HT1080 (cell line): ENCODE data around the gene YAE1. TPM values are rescaled to one million over a fixed set of nuclear protein-coding genes. Genes with fewer than 3 reads are reported as not detected.

Experiments
- DNase-seq: peaks from one replicate; pipeline ENCODE4 v3.0.0-alpha.2; 2015; ENCODE audit warnings: low read depth
- total RNA-seq: library from RNA; depleted of rRNA; stranded (reverse); fragments of >200 nt; shearing (Covaris generic); gene quantifications from 2 replicates; pipeline ENCODE4 v1.2.3, GENCODE V29; 2014; rRNA removed

Gene YAE1
- total RNA-seq, 1 experiment from 2014 or later: 39.8 TPM

DNA sequence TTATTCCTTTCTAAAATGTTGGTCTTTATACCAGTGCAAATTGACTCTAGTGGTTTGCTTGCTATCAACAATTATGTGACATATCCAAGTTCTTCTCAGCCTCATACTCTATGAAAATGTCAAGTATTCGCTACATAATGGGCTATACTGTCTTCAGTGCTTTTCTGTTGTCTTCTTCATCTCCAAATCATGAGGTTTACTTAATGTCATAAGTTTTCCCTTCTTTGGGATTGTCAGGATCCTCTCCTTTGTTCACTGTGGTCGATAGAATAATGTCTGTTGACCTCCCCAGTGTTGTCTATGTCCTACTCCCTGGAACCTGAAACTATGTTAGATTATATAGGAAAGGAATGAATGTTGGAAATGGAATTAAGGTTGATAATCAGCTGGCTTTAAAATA lies 40.7 kb downstream of the YAE1 start:
- no peak for DNase-seq

DNA sequence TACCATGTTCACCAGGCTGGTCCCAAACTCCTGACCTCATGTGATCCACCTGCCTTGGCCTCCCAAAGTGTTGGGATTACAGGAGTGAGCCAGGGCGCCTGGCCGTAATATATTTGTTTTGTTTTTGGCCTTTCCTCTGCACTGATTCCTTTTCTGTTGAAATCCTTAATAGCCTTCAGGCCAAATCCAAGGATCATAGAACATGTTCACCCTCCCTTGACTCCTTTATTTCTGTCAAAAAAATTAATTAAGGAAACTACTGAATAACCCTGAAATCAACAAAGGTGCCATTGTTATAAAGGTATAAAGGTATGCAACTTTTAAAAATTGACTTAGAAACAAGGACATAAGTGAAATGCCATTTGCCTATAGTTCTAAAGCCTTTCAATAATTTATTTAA lies 41.7 kb downstream of the YAE1 start:
- DNase-seq: no peak

- DNase-seq: no peak
Observed at GRCh38 chr7:39608278-39608677, 42.1 kb downstream of the YAE1 start.

- DNase-seq: no peak
Observed at GRCh38 chr7:39609113-39609934, 43.1 kb downstream of the YAE1 start.

GRCh38 chr7:39609935-39610263 lies 43.7 kb downstream of the YAE1 start:
- DNase-seq: no peak

- DNase-seq: peak; percentile 77
Observed at GRCh38 chr7:39613577-39613976, 47.4 kb downstream of the YAE1 start.

DNA sequence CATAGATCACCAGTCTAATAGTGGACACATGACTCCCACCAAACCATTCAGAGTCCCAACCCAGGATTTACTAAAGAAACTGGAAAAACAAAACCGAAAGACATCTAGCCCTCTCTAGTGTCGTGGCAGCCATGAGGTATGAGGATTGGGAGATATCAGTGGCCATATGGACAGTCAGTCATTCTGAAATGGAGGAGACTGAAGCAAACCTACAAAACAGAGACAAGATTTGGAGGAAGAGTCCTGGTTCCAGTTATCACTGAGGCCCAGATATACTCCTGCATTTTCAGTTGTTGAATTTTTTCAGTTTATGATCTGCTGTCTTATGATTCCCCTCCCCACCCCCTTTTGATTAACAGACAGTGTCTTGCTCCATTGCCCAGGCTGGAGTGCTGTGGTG lies 48.1 kb downstream of the YAE1 start:
- DNase-seq: no peak

DNA sequence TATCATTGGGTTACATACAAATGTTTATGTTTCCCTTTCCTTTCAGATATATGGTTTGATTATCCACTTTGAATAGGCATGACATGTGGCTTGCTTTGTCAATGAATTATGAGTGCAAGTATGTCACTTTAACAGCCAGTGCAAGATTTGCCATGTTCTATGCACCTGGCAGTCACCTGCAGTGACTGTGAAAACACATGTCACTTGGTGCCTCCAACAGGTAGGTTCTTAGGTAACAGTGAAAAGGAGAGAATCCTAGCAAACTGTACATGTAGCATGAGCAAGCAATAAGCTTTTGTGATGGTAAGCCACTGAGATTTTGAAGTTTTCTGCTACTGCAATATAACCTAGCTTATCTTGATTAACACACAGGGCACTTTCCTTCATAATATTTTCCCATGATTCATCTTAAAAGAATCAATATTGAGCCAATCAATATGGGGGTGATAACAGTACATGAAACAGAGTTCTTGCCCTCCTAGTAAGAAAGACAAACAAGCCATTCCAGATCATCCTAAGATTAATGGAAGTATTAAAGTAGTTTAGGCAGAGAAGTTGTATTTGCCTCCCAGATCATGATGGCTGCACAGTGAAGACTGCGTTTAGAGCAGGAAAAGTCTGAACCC lies 49.3 kb downstream of the YAE1 start:
- no peak for DNase-seq

DNA sequence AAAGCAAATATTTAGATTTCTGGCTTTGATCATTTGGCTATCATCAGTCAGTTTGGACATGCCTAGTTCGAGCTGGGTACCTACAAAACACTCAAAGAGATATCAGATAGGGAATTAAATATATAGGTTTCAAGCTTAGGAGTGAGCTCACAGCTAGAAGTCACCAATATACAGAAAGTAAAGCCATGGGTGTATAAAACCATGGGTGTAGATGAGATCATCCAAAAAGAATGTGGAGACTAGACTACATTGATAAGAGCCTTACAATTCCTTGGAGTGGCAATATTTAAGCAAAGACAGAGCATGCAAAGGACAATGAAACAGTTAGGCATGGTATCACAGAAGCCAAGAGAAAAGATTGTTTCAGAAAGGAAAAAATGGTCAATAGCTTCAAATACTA lies 49.9 kb downstream of the YAE1 start:
- no peak for DNase-seq

GRCh38 chr7:39617005-39617404 lies 50.8 kb downstream of the YAE1 start:
- no peak for DNase-seq

DNA sequence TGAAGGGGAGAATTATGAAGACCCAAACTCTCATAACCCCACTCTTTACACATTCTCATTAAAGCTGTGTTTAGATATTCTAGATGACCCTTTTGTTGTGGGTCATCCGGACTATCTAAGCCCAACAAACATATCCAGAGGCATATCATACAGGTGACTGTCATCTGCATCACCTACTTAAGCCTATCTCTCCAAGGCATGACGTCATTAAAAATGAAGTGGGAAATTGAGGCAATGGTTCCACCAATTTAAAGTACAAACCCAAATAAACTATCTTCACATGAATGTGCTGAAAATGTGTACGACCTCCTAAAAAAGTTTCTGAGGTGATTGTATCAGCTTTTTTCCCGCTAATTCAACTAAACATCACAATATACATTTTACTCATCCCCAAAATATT lies 52.7 kb downstream of the YAE1 start:
- DNase-seq: no peak

GRCh38 chr7:39620486-39620885 lies 54.3 kb downstream of the YAE1 start:
- DNase-seq: no peak

DNA sequence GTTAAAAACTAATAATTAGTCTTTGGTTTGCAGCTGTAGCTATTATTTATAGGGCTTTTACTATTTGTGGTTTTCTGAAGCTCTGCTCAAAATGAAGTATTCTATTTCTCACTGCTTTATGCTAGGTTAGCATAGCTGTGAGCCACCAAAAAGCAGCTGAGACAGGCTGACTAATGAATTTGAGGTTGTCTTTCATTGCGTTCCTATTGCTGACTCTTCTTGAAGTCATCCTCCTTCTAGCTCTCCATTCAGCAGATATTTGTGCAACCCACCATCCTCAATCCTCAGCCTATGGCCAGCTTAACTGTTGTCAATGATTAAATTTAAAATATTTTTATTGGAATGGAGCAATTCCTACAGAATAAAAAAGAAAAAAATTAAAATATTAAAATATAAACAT lies 55.1 kb downstream of the YAE1 start:
- peak; percentile 90 for DNase-seq

- DNase-seq: peak; percentile 63
Observed at GRCh38 chr7:39621784-39622411, 55.7 kb downstream of the YAE1 start.

Other genes starting within 250 kb of the YAE1 start
- gene RALA, start 57.2 kb downstream of the YAE1 start, total RNA-seq: 16.1 and 19.2 TPM in 2 replicates